22Rv1 (cell line): ENCODE data around the gene PLXNA2.

Experiments used
- CTCF ChIP-seq: fragments of 450-650 bp; IDR thresholded peaks from 2 replicates; pipeline ENCODE4 v1.5.1; 2017; ENCODE audit warnings: mild to moderate bottlenecking
- ZFX ChIP-seq: fragments of 450-650 bp; IDR thresholded peaks from 2 replicates; pipeline ENCODE4 v1.6.1; 2017; ENCODE audit warnings: antibody characterized with exemption, borderline replicate concordance

GRCh38 chr1:208121813-208122364, 122.3 kb downstream of the PLXNA2 start:
- TF ChIP-seq CTCF (no peak), ZFX (no peak)
